HG03064 (cell line): ENCODE data around the gene PRKCQ.

Experiments
- ATAC-seq: cut with Tn5 transposase; IDR thresholded peaks from one replicate; pipeline ENCODE4 v1.9.1; 2021; ENCODE audit warnings: low read depth; ENCODE audit not compliant: unreplicated experiment

Gene PRKCQ

DNA sequence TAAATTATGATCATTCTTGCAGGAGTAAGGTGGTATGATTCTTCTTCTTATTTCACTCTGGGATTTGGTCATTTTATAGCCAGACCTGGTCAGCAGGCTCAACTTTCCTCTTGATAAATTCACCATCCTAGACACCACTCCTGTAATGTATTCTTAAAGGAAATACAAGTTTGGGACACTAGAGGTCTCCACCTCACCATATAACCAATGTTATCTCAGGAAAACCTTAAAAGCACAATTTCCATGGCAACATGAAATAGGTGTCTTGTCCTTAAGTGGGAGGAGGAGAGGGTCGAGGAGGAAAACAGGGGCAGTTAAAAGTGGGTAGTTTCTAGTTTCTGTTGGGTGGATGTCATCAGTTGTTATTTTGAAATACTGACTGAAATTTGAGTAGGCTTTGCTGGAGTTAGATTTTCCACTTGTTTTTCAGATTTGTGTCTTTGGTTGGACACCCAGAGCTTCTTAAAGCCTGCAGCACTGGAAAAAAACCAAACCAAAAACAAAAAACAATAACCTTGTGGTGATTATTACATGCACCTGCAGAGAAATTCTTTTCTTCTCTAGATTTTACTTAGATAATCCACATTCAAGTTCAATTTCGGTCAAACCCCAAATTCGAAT lies 163.1 kb downstream of the PRKCQ start:
- ATAC-seq: no peak

DNA sequence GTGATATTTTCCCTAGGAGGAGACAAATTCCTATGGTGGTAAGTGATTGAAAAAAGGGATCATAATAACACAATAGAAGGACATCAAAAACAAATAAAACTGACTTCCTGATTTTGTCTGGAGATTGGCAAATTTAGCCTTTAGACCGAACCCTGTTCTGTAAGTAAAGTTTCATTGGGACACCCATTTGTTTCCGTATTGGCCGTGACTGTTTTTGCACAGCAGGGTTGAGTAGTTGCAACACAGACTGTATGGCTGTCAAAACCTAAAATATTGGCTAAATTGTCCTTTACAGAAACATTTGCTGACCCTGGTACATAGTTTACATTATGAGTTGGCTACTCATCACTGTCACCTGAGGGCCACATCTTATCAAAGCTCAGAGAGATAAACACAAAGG lies 168.6 kb downstream of the PRKCQ start:
- ATAC-seq: no peak

DNA sequence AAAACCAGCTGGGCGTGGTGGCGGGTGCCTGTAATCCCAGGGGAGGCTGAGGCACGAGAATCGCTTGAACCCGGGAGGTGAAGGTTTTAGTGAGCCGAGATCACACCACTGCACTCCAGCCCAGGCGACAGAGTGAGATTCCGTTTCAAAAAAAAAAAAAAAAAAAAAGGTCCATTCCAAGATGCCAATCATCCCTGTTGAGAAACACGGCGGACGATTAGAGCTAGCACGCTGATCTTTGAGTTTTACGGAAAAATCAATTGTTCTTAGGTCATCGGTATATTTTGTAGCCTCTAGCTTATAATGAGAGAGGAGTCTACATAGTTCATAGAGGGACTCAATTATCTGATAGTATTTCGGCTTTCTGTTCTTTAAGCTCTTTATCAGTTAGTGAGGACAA lies 169.2 kb downstream of the PRKCQ start:
- ATAC-seq: no peak

DNA sequence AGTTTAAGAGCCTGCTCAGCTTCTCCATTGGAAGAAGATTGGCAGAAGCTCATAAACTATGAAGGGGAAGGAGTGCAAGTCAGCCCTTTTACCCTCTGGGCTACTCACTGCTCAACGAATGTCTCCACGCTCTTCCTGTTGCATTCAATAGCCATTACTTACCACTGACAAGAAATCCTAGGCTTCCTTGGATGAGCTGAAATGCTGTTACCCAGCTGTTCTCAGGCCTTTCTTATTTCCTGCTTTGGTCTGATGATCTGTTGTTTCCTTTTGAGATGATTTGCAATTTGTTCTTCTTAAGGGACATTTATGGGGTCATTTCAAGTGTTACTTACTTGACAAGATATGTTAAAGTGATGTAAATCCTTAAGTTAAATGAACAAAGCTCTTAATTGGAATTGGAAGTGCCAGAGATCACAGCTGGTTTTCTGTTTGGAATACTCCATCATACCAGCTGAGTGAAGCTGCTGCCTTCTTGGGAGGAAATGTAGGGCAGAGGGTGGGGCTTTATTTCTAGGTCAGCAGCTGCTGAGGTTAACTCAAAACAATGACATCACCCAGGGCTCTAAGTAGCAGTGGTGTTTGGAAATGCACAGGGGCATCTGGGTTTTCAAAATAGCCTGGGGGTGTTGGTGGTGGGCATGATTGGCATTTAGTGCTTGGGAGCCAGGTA lies 170.0 kb downstream of the PRKCQ start:
- no peak for ATAC-seq

DNA sequence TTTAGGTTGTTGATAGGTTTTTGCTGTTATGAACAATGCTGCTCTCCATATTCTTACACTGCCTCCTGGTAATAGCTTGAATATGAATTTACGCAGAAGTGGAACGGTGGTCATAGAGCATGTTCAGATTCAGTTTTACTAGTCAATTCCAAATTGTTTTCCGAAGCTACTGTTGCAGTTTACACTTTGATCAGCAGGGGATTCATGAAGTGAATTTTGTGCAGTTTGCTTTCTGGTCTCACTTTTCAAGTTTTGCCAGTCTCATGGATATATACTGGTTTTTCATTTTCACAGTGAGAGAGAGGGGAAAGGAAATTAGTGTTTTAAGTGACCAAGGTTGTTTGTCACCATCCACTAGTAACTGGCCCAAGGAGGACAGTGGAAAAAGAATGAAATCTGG lies 171.3 kb downstream of the PRKCQ start:
- no peak for ATAC-seq

DNA sequence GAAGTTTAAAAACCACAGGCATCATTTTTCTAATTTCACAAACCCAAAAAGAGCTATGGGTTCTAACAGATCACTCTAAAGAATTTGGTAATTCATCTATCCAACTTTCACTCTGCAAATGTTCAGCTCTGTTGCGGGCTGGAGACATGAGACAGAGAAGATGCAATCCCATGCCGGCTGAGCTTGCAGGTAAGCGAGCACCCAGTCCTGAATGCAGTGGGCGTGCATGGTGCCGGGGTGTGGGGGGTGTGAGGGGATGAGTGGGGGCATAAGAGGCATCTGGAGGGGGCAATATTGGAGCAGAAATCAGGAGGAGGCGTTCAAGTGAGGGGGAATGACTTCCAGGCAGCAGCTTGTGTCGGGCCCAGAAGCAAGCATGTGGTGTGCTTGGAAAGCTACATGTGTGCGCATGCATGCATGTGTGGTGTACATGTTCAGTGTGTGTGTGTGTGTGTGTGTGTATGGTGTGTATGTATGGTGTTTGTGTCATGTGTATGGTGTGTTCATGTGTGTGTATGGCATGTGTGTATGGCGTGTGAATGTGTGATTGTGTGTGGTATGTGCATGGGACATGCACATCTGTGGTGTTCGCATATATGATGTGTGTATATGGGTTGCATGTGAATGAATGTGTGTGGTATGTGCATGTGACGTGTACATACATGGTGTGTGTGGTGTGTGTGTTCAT lies 172.9 kb downstream of the PRKCQ start:
- no peak for ATAC-seq

DNA sequence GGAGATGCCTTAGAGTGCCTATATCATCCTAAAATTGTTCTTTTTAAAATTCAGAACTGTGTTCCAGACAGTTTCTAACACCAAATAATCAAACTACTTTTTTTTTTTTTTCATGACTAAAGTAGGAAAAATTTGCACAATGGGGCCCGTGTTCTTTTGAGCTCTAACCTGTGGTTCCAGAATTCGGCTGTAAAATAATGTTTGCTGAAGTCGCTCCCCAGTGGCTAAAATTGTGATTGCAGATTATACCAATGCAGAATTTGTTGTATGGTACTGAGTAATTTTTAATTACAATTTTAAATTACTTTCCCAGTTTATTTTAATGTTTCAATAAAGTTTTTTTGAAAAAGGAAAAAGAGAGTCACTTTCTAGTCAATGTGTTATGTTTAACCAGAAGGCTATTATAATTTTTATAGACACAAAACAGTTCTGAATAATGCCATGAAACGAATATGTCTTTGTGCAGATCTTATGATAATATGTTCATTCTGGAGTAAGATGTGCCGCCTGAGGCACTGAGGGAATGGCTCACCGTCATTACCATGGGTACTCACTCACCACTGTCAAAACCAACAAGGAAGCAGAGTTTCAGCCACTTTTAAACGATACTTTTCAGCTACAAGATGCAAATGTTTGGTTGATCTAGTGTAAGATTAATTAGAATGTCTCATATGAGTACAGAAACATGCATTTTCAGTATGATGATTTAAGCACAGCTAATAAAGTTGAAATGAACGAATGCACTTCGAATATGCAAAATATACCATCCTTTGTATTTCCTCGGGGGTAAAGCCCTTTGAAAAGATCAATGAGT lies 173.6 kb downstream of the PRKCQ start:
- ATAC-seq: no peak

DNA sequence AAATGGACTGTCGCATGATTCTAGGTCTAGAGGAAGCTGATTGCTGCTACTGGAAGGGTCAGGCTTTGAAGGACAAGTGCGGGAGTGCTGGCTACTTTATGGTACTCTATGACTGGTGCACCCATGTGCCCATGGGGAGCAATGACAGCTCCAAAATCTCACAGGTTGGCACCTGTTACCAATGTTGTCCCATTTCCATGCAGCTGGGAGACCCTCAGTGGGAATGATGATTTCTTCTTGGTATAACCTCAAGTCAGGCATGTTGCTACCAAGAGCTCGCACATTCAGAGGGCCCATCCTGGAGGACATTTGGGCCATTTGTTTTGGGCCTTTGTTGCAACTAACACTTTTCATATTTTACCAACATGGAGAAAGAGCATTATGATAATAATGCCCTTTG lies 174.4 kb downstream of the PRKCQ start:
- ATAC-seq: no peak

DNA sequence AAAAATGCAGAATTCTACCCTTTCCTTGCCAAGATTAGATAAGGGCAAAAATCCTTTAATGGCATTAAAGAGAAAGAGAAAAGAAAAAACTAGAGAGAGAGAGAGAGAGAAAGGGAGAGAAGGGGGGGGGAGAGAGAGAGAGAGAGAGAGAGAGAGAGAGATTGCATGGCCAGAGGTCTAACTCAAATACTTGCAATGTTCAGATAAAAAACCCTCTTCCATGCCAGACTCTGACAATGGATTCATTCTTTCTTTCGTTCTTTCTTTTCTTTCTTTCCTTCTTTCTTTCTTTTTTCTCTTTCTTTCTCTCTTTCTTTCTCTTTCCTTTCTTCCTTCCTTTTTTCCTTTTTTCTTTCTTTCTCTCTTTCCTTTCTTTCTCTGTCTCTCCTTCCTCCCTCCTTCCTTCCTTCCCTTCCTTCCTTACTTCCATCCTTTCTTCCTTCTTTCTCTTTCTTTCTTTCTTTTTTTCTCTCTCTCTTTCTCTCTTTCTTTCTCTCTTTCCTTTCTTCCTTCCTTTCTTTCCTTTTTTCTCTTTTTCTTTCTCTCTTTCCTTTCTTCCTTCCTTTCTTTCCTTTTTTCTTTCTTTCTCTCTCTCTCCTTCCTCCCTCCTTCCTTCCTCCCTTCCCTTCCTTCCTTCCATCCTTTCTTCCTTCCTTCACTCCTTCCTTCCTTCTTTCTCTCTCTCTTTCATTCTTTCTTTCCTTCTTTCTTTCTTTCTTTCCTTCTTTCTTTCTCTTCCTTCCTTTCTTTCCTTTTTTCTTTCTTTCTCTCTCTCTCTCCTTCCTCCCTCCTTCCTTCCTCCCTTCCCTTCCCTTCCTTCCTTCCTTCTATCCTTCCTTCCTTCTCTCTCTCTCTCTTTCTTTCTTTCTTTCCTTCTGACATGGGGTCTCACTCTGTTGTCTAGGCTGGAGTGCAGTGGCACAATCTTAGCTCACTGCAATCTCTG lies 175.7 kb downstream of the PRKCQ start:
- ATAC-seq: no peak

DNA sequence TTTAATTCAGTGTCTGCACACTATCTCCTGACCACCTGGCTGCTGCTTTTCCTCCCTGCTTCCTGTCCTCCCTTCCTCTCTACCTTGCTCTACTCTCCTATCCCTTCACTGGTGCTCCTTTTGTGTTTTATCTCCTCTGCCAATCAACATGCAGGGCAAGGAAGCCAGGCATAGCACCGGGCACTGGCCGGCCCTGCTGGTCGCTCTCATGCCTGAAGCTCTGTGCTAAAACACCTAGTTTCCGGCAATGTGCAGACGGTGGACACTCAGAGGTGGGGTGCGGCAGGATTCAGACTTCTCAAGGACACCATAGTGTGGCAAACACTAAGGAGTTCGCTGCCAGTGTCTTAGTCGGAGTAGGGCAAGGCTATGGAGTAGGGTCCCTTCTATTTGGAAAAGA lies 177.1 kb downstream of the PRKCQ start:
- no peak for ATAC-seq

DNA sequence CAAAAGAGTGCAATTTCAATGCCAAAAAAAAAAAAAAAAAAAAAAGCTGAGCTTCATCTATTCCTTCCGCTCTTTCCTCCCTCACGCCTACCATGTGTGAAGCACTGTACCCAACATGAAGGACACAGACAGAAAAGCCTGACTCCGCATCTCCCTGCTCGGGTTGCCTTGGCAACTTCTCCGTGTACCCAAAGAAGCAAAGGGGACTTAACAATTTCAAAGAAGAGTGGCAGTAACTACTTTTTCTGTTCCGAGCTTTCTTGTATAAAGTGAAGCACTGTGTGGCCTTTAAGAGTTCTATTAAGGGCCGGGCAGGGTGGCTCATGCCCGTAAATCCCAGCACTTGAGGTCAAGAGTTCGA lies 177.7 kb downstream of the PRKCQ start:
- no peak for ATAC-seq

DNA sequence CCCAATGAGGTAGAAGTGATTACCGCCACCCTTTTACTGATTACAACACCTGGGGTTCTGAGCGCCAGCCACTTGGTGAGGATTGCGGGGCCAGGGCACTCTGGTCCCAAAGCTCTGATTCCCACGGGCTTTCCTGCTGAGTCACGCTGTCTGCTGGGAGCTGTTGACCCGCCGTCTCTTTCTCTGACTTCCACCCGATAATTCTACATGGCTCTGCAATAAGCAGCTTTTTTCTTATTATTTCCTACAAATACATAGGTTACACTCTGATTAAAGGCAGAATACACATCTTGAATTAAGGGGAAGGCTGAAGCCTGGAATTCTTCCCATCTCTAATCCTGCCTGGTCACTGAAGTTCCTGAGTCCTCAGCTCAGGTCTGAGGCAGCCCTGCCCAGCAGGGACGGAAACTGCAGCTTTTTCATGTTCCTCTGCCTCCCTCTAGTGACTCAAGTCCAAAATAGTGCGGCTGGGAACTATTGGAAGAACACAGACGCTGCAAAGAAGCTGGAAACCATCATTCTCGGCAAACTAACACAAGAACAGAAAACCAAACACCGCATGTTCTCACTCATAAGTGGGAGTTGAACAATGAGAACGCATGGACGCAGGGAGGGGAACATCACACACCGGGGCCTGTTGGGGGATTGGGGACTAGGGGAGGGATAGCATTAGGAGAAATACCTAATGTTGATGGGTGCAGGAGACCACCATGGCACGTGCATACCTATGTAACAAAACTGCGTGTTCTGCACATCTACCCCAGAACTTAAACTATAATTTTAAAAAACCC lies 178.3 kb downstream of the PRKCQ start:
- peak; percentile 87 for ATAC-seq

DNA sequence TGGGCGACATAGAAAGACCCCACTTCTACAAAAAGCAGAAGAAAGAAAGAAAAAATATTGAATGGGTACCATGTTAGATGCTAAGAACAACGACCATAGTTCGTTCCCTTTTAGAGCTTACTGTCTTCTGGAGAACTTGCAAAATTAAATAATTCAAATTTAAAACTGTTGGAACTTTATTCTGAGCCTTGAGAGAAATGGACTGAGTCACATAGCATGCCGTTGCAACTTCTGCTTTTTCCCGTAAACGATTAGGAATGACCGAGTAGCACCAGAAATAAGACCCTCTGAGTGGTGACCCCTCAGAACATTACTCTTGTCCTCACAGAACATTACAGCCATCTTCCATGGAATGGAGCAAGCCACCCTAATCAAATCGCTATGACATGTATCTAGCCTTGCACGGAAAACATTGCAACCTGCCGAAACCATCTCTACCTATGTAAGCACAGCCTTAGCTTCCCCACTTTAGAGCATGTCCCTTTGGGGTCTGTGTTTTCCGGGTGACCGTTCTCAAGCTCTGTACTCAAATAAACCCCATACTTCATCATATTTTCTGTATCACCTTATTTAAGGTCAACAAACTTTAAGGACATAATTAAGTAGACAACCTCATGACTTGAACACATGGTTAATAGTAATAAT lies 179.1 kb downstream of the PRKCQ start:
- no peak for ATAC-seq

DNA sequence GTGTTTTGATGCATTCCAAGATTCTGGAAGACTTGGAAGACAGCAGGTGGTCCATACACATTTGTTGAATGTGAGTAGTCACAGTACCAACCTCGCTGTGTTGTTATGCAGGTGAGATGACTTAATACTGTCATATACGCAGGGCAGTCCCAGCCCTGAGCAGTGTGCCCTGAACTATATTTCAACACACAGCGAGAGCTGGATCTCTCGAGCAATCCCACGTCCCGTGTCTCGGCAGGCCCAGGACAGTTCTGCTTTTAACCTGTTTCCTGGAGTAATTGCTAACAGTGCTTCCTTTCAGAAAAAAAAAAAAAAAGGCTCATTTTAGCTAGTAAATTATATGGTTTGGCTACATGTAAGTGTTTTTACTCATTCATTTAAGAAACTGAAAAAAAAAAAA lies 179.7 kb downstream of the PRKCQ start:
- ATAC-seq: no peak

DNA sequence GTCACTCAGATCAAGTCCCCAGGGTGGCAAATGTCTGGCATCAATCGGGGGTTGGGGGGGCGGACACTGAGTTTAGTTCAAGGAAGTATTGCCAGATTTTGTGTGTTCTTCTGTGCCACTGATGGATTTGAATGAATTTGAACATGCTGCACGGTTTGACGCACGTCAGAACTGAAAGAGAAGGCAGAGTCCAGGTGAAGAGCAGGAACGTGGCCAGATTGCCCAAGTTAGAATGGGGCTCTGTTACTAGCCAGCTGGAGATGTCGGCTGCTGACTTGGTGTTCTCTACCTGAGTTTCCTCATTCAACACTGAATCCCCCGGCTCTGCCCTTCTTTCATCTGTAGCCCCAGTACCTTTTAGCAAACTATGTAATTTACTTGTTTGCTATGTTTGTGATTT lies 180.2 kb downstream of the PRKCQ start:
- ATAC-seq: no peak

DNA sequence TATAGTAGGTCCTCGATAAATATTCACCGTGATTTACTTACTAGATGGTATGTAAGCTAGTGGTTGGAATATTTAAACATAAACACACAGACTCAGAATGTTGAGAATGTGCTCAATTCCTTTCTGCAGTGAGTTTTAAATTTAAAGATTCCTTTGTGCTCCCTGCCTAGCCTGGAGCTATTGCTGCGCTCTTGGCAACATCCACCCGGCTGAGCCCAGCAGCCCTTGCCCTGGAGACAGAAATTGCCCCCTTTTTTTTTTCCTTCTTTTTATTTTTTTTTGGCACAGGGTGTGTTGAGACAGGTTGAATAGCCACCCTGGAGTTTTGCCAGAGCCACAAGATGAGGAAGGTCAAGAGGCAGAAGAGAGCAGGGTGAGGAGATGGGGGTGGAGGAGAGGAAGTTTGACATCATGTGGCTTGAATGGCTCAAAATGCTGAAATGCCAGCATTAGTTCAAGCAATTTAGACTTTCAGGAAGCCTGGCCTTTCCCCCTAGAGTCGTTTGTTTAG lies 180.8 kb downstream of the PRKCQ start:
- ATAC-seq: no peak

DNA sequence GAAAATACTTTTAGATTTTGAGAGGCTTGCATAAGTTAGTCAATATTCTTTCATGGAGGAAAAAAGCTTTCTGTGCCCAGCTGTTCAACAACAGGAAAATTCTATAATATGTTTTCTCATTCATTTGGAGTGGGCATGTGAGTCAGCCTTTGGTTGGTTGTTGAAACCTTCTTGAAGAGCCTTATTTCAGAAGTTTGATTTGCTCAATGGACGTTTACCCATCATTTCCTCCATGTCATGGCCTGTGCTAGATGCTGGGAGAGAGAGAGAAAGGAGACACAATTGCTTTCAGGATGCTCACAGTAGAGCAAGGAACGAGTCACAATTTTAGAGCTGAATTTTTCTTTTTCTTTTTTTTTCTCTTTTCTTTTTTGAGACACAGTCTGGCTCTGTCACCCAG lies 181.7 kb downstream of the PRKCQ start:
- no peak for ATAC-seq

DNA sequence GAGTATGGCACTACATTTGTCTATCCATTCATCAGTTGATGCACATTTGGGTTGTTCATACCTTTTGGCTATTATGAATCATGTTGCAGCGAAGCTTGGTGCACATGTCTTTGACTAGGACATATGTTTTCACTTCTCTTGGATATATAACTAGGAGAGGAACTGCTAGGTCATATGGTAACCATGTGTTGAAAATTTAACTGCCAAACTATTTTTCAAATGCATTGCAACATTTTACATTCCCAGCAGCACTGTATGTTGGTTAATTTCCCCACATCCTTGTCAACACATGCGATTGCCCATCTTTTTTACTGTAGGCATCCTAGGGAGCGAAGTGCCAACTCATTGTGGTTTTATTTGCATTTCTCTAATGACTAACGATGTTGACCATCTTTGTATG lies 183.4 kb downstream of the PRKCQ start:
- no peak for ATAC-seq

DNA sequence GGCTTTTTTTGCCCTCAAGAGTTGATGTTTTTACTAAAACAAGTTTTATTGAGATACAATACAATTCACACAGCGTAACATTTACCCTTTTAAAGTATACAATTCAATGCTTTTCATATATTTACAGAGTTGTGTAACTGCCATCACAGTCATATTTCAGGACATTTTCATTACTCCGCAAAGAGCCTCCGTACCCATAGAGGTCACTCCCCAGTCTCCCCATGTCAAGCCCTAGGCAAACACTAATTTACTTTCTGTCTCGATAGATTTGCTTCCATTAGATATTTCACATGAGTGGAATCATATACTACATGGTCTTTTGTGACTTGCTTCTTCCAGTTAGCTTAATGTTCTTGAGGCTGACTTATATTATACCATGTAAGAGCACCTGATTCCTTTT lies 183.8 kb downstream of the PRKCQ start:
- ATAC-seq: no peak
